Activated naive CD4-positive, alpha-beta T cell (primary cell): ENCODE measurements around the gene PIP5KL1.

Experiments used
- DNase-seq, 4 experiments: peaks; one replicate each; lab custom pipeline; 2025; lab: John Stamatoyannopoulos, UW

Gene PIP5KL1

GRCh38 chr9:127947841-127948710 lies 17.5 kb upstream of the PIP5KL1 start:
- no peak for DNase-seq

- DNase-seq: no peak
Observed at GRCh38 chr9:127946728-127947127, 16.2 kb upstream of the PIP5KL1 start.

- no peak for DNase-seq
Observed at GRCh38 chr9:127945942-127946341, 15.4 kb upstream of the PIP5KL1 start.

GRCh38 chr9:127945338-127945737 lies 14.8 kb upstream of the PIP5KL1 start:
- no peak for DNase-seq

- DNase-seq: no peak
Observed at GRCh38 chr9:127944586-127945218, 14.1 kb upstream of the PIP5KL1 start.

GRCh38 chr9:127943731-127944144 lies 13.2 kb upstream of the PIP5KL1 start:
- DNase-seq: peak; percentile 34 to 68 (median 52)

- DNase-seq: no peak
Observed at GRCh38 chr9:127943011-127943662, 12.6 kb upstream of the PIP5KL1 start.

GRCh38 chr9:127942216-127943010 lies 11.8 kb upstream of the PIP5KL1 start:
- DNase-seq: peak in 2 of 4 experiments; percentile 23 to 32

- no peak for DNase-seq
Observed at GRCh38 chr9:127941961-127942215, 11.3 kb upstream of the PIP5KL1 start.

GRCh38 chr9:127941062-127941960 lies 10.7 kb upstream of the PIP5KL1 start:
- DNase-seq: no peak

GRCh38 chr9:127940593-127940992 lies 10.0 kb upstream of the PIP5KL1 start:
- DNase-seq: no peak

- no peak for DNase-seq
Observed at GRCh38 chr9:127938298-127938690, 7.7 kb upstream of the PIP5KL1 start.

- peak; percentile 28 to 76 (median 72) for DNase-seq
Observed at GRCh38 chr9:127937388-127938297, 7.1 kb upstream of the PIP5KL1 start, which contains the start of gene DPM2. TSS of gene DPM2 (minus strand) at chr9:127937854. CDS start at chr9:127937820, 34 bp downstream.

- DNase-seq: no peak
Observed at GRCh38 chr9:127937056-127937387, 6.4 kb upstream of the PIP5KL1 start.

GRCh38 chr9:127936347-127936852 lies 5.8 kb upstream of the PIP5KL1 start:
- no peak for DNase-seq

- no peak for DNase-seq
Observed at GRCh38 chr9:127935765-127936221, 5.2 kb upstream of the PIP5KL1 start.

- DNase-seq: no peak
Observed at GRCh38 chr9:127934986-127935385, 4.4 kb upstream of the PIP5KL1 start.

- no peak for DNase-seq
Observed at GRCh38 chr9:127934248-127934647, 3.7 kb upstream of the PIP5KL1 start.

GRCh38 chr9:127931092-127931881 lies 710 bp upstream of the PIP5KL1 start:
- DNase-seq: no peak
